PC-3 (cell line): ENCODE data around the gene AFDN. TPM values are rescaled to one million over a fixed set of nuclear protein-coding genes. Genes with fewer than 3 reads are reported as not detected.

Source experiments
- ATAC-seq: fragments of 200-7000 bp; cut with Tn5 transposase; 2 replicates; pipeline ENCODE4 v1.9.1; 2020; ENCODE audit warnings: mild to moderate bottlenecking, moderate library complexity
- BruUV-seq: library from RNA; stranded (reverse); fragments of 400-500 nt; replicated peaks from 2 replicates; lab custom pipeline; 2021; lab: Mats Ljungman, UMichigan
- CTCF ChIA-PET: fragments of 300-600 bp; sonication (Branson Sonifier 250); formaldehyde crosslinking; loops from one replicate; lab custom pipeline; 2022; ENCODE audit warnings: antibody characterized with exemption; lab: Charles Lee
- POLR2A ChIA-PET: fragments of 300-600 bp; sonication (Branson Sonifier 250); formaldehyde crosslinking; loops from one replicate; lab custom pipeline; 2022; ENCODE audit warnings: antibody characterized with exemption; ENCODE audit not compliant: unreplicated experiment; lab: Charles Lee
- DNase-seq: peaks from one replicate; pipeline ENCODE4 v3.0.0-alpha.2; 2015
- H2AFZ ChIP-seq: fragments of 300-600 bp; sonication (generic); 2 replicates; pipeline ENCODE4 v1.6.0; 2016; ENCODE audit warnings: antibody characterized with exemption, low read length
- H3F3A ChIP-seq: fragments of 300-600 bp; sonication (generic); one replicate; pipeline ENCODE4 v1.6.0; 2017; ENCODE audit warnings: antibody characterized with exemption, low read length, control low read depth, mild to moderate bottlenecking; ENCODE audit not compliant: unreplicated experiment
- H3K27ac ChIP-seq: fragments of 300-600 bp; sonication (generic); 2 replicates; pipeline ENCODE4 v1.5.1; 2016; ENCODE audit warnings: mild to moderate bottlenecking, low read length
- H3K27me3 ChIP-seq: fragments of 300-600 bp; sonication (generic); 2 replicates; pipeline ENCODE4 v1.6.1; 2016; ENCODE audit warnings: low read length, mixed read lengths
- H3K36me3 ChIP-seq: fragments of 300-600 bp; sonication (generic); 2 replicates; pipeline ENCODE4 v1.6.1; 2016; ENCODE audit warnings: low read depth, mixed run types, low read length, mixed read lengths
- H3K4me1 ChIP-seq: fragments of 300-600 bp; sonication (generic); 2 replicates; pipeline ENCODE4 v1.5.1; 2016; ENCODE audit warnings: low read length; ENCODE audit not compliant: insufficient read depth
- H3K4me2 ChIP-seq: fragments of 300-600 bp; sonication (generic); 2 replicates; pipeline ENCODE4 v1.6.0; 2016; ENCODE audit warnings: low read length
- H3K4me3 ChIP-seq: fragments of 300-600 bp; sonication (generic); 2 replicates; pipeline ENCODE4 v1.5.1; 2016; ENCODE audit warnings: mild to moderate bottlenecking, low read length, mixed read lengths
- H3K79me2 ChIP-seq: fragments of 300-600 bp; sonication (generic); 2 replicates; pipeline ENCODE4 v1.6.1; 2017; ENCODE audit warnings: low read length, mixed read lengths
- H3K9ac ChIP-seq: fragments of 300-600 bp; sonication (generic); 2 replicates; pipeline ENCODE4 v1.6.0; 2016; ENCODE audit warnings: mild to moderate bottlenecking, low read length
- H3K9me2 ChIP-seq: fragments of 300-600 bp; sonication (generic); replicated peaks from 2 replicates; pipeline ENCODE4 v1.6.1; 2016; ENCODE audit warnings: mixed run types, low read length, mixed read lengths
- H3K9me3 ChIP-seq: fragments of 300-600 bp; sonication (generic); 2 replicates; pipeline ENCODE4 v1.6.1; 2016; ENCODE audit warnings: low read length, mixed read lengths
- H4K20me1 ChIP-seq: fragments of 300-600 bp; sonication (generic); 2 replicates; pipeline ENCODE4 v1.6.1; 2016; ENCODE audit warnings: low read length, mixed read lengths
- EZH2 ChIP-seq: fragments of 300-600 bp; sonication (generic); IDR thresholded peaks from one replicate; pipeline ENCODE4 v1.6.1; 2017; ENCODE audit warnings: antibody characterized with exemption, mild to moderate bottlenecking, low read length; ENCODE audit not compliant: unreplicated experiment
- EZH2phosphoT487 ChIP-seq: fragments of 300-600 bp; sonication (generic); IDR thresholded peaks from 2 replicates; pipeline ENCODE4 v1.6.1; 2018; ENCODE audit warnings: mild to moderate bottlenecking, antibody characterized with exemption, low read length, borderline replicate concordance
- intact Hi-C: fragments of 100-400 bp; cut with micrococcal nuclease; formaldehyde crosslinking; loops from 2 replicates; pipeline ENCODE4 v1.9.0; 2023
- total RNA-seq: library from RNA; depleted of rRNA; stranded (reverse); fragments of >200 nt; gene quantifications from 2 replicates; pipeline ENCODE4 v1.2.3, GENCODE V29; 2014
- TF ChIP-seq, protein P1 (sequence below): fragments of 300-600 bp; sonication (generic); conservative IDR thresholded peaks from 2 replicates; pipeline ENCODE4 v1.5.1; 2017; ENCODE audit warnings: antibody characterized with exemption, low read depth, mild to moderate bottlenecking, low read length

Gene AFDN
- total RNA-seq, 1 experiment from 2014 or later = 37.1 TPM

GRCh38 chr6:167870321-167870720, 43.6 kb downstream of the AFDN start:
- no peak for DNase-seq
- Histone ChIP-seq H3K79me2 (no peaks in the 10 kb centered on the region), H4K20me1 (no peaks in the 10 kb centered on the region), H2AFZ (no peak overlapping the region), H3K4me2 (no peak overlapping the region), H3K36me3 (no peaks in the 10 kb centered on the region), H3F3A (no peaks in the 10 kb centered on the region), H3K9me3 (no peaks in the 10 kb centered on the region), H3K9me2 (no peaks in the 10 kb centered on the region), H3K4me1 (no peaks in the 10 kb centered on the region), H3K27me3 (no peaks in the 10 kb centered on the region), H3K27ac (no peak overlapping the region), H3K4me3 (no peak overlapping the region), H3K9ac (no peak overlapping the region)
- TF ChIP-seq EZH2phosphoT487 = no peak
- TF ChIP-seq EZH2 = no peak
- TF ChIP-seq, protein P1, sequence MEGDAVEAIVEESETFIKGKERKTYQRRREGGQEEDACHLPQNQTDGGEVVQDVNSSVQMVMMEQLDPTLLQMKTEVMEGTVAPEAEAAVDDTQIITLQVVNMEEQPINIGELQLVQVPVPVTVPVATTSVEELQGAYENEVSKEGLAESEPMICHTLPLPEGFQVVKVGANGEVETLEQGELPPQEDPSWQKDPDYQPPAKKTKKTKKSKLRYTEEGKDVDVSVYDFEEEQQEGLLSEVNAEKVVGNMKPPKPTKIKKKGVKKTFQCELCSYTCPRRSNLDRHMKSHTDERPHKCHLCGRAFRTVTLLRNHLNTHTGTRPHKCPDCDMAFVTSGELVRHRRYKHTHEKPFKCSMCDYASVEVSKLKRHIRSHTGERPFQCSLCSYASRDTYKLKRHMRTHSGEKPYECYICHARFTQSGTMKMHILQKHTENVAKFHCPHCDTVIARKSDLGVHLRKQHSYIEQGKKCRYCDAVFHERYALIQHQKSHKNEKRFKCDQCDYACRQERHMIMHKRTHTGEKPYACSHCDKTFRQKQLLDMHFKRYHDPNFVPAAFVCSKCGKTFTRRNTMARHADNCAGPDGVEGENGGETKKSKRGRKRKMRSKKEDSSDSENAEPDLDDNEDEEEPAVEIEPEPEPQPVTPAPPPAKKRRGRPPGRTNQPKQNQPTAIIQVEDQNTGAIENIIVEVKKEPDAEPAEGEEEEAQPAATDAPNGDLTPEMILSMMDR = no peak
- no peak for ATAC-seq
- BruUV-seq = no TSS peak
- intact Hi-C loops = no loop called here
- ChIA-PET POLR2A (no interaction called here), CTCF (no interaction called here)

DNA sequence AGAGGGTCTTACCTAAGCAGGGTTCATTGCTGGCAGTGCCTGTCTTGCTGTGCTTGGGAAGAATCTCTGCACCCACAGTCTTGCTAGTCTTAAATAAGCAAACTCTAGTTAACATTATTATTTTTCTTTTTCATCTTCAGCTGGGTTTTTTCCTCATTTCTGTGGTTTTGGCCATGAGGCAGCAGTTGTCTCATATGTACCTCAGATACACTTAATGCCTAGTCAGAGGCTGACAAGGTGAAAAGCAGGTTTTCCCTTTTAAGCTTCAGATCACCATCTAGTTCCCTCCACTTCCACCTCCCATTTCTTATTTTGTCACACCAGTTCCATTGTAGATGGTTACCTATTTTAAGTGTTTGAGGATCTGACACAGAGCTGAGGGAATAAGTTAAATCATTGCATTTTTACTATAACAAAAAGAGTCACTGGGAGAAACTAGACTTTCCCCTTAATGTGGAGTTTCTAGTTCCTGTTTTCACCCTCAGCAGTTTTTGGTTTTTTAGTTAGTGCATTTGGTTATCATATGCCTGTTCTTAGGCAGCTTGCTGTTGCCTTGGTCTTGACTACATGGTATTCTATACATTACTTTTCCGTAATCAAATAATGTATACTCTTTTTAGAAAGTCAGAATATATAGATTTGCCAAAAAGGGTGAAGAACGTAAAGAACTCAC, 46.0 kb downstream of the AFDN start:
- Histone ChIP-seq H3K4me1 (no peaks in the 10 kb centered on the region), H3K9me2 (no peaks in the 10 kb centered on the region), H4K20me1 (no peaks in the 10 kb centered on the region), H3K27me3 (no peaks in the 10 kb centered on the region), H3K36me3 (no peaks in the 10 kb centered on the region), H2AFZ (no peak overlapping the region), H3K79me2 (no peaks in the 10 kb centered on the region), H3K27ac (no peak overlapping the region), H3F3A (no peaks in the 10 kb centered on the region), H3K4me3 (no peak overlapping the region), H3K4me2 (no peak overlapping the region), H3K9ac (no peak overlapping the region), H3K9me3 (no peaks in the 10 kb centered on the region)
- intact Hi-C loops = loop anchor here (1.0 kb wide), 1 partner anchor 16 kb away; no protein-coding TSS in a partner anchor
- BruUV-seq = no TSS peak
- CTCF ChIA-PET = no interaction called here
- TF ChIP-seq EZH2 (no peak), EZH2phosphoT487 (no peak)
- TF ChIP-seq, protein P1 = no peak
- POLR2A ChIA-PET = no interaction called here
- ATAC-seq (no peak), DNase-seq (no peak)

DNA sequence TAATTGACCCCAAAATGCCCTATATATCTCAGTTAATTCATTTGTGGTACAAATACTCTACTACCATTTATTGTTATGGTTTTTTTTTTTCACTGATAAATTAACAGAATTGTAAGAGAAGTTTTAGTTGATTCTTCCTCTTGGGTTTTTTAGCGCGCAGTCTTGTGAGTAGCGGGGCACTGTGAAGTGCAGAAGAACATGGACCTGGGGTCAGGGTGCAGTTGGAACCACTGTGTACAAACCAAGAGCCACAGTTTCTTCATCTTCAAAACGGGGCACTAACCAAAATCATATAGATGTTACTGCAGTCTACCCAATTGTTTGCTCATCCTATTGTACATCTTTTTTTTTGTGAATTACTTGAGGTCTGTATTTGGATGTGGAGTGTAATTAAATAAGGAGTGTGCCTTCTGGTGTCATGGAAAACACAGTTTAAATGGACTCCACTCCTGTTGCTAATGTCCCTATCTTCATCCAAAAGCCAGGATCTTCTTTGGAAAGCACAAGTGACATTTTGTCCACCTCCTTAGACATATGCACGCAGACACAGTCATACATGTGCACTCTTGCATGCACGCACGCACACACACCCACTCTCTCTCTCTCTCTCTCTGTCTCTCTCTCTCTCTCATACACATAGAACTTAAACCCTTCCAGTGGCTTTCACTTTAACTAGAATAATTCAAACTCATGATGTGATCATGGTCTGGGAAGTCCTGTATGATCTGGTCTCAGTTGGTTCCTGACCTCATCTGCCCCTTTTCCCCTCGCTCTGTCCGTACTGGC, 51.5 kb downstream of the AFDN start:
- TF ChIP-seq, protein P1 = no peak
- TF ChIP-seq EZH2 = no peak
- TF ChIP-seq EZH2phosphoT487 = no peak
- no peaks in the 10 kb centered on the region for H4K20me1 ChIP-seq
- no peaks in the 10 kb centered on the region for H3K79me2 ChIP-seq
- H3K9me2 ChIP-seq = no peaks in the 10 kb centered on the region
- DNase-seq (no peak), ATAC-seq (no peak)
- intact Hi-C loops = no loop called here
- no peak overlapping the region for H3K4me2 ChIP-seq
- ChIA-PET POLR2A (no interaction called here), CTCF (no interaction called here)
- H3K4me1 ChIP-seq = no peaks in the 10 kb centered on the region
- no peak overlapping the region for H2AFZ ChIP-seq
- no peak overlapping the region for H3K9ac ChIP-seq
- no peak overlapping the region for H3K27ac ChIP-seq
- no TSS peak for BruUV-seq
- H3F3A ChIP-seq = no peaks in the 10 kb centered on the region
- no peaks in the 10 kb centered on the region for H3K27me3 ChIP-seq
- H3K9me3 ChIP-seq = no peaks in the 10 kb centered on the region
- H3K36me3 ChIP-seq = peaks cover 11% of the 10 kb centered on the region
- H3K4me3 ChIP-seq = no peak overlapping the region
